HepG2 (cell line): ENCODE data around the gene CPHXL2.

Experiments
- CTCF ChIP-seq: sonication (generic); formaldehyde crosslinking; IDR thresholded peaks from 2 replicates; pipeline ENCODE4 v1.5.0; 2020; ENCODE audit warnings: mild to moderate bottlenecking, missing genetic modification reagents, moderate library complexity
- NR2C2 ChIP-seq: sonication (generic); formaldehyde crosslinking; IDR thresholded peaks from 2 replicates; pipeline ENCODE4 v1.4.0; 2020; ENCODE audit warnings: missing genetic modification reagents, mild to moderate bottlenecking, moderate library complexity, borderline replicate concordance
- POLR2AphosphoS2 ChIP-seq: IDR thresholded peaks from 2 replicates; pipeline ENCODE4 v1.6.1; 2011; ENCODE audit warnings: low read depth, low read length, improper control_type of control experiment
- POLR2AphosphoS5 ChIP-seq: IDR thresholded peaks from 2 replicates; pipeline ENCODE4 v1.6.1; 2012; ENCODE audit warnings: low read depth, low read length
- SCMH1 ChIP-seq: sonication (generic); formaldehyde crosslinking; IDR thresholded peaks from 2 replicates; pipeline ENCODE4 v1.9.0; 2021; ENCODE audit warnings: missing genetic modification reagents, mild to moderate bottlenecking, borderline replicate concordance
- TAF1 ChIP-seq: sonication (generic); formaldehyde crosslinking; IDR thresholded peaks from 2 replicates; pipeline ENCODE4 v1.4.0; 2020; ENCODE audit warnings: missing genetic modification reagents
- ZNF17 ChIP-seq: sonication (generic); formaldehyde crosslinking; IDR thresholded peaks from 2 replicates; pipeline ENCODE4 v1.5.0; 2020; ENCODE audit warnings: mild to moderate bottlenecking, missing genetic modification reagents
- ZNF788 ChIP-seq: sonication (generic); formaldehyde crosslinking; IDR thresholded peaks from 2 replicates; pipeline ENCODE4 v1.5.0; 2020; ENCODE audit warnings: mild to moderate bottlenecking, missing genetic modification reagents, borderline replicate concordance

GRCh38 chr16:75617121-75617520, 59.7 kb downstream of the CPHXL2 start:
- TF ChIP-seq ZNF788 (CRISPR knock-in tag) (no peak), NR2C2 (CRISPR knock-in tag) (no peak), ZNF17 (CRISPR knock-in tag) (no peak), CTCF (CRISPR knock-in tag) (no peak), SCMH1 (CRISPR knock-in tag) (no peak), POLR2AphosphoS5 (no peak), POLR2AphosphoS2 (no peak), TAF1 (no peak)
